Ascending aorta (tissue), 2 donors: ENCODE results near the gene RXRG. TPM values are rescaled to one million over a fixed set of nuclear protein-coding genes. Genes with fewer than 3 reads are reported as not detected.

Experiments
- DNase-seq, 2 donors: peaks; one replicate each; pipeline ENCODE4 v3.0.0-alpha.2; 2019; ENCODE audit warnings: low spot score in 2 of 2
- H3K27ac ChIP-seq, 2 donors: fragments of 200-600 bp; sonication (generic); one replicate each; pipeline ENCODE4 v1.5.1; 2016 to 2017; ENCODE audit warnings: mild to moderate bottlenecking in 1 of 2
- H3K27me3 ChIP-seq: fragments of 200-600 bp; sonication (generic); one replicate; pipeline ENCODE4 v1.5.1; 2017
- H3K36me3 ChIP-seq, 2 donors: fragments of 200-600 bp; sonication (generic); one replicate each; pipeline ENCODE4 v1.5.1; 2016
- H3K4me1 ChIP-seq, 2 donors: fragments of 200-600 bp; sonication (generic); one replicate each; pipeline ENCODE4 v1.5.1; 2016 to 2017; ENCODE audit warnings: mild to moderate bottlenecking in 1 of 2
- H3K4me3 ChIP-seq, 2 donors: fragments of 200-600 bp; sonication (generic); one replicate each; pipeline ENCODE4 v1.5.1; 2016 to 2017; ENCODE audit warnings: mild to moderate bottlenecking in 1 of 2
- H3K9me3 ChIP-seq, 2 donors: fragments of 200-600 bp; sonication (generic); one replicate each; pipeline ENCODE4 v1.5.1; 2016
- intact Hi-C: fragments of 100-400 bp; cut with DNase I; formaldehyde crosslinking; loops from one replicate; pipeline ENCODE4 v1.15.1; 2023
- total RNA-seq: library from RNA; depleted of rRNA; stranded (reverse); fragments of >200 nt; gene quantifications from one replicate; pipeline ENCODE4 v1.1.0, GENCODE V29; 2016
- TF ChIP-seq, protein P1 (sequence below), 3 experiments: fragments of 200-600 bp in 2 of 3; fragments of 450-650 bp in 1 of 3; sonication (generic) in 2 of 3; IDR thresholded peaks; one replicate each; pipeline ENCODE4 v1.5.1; 2016 to 2019; ENCODE audit warnings: antibody characterized with exemption in 3 of 3, mild to moderate bottlenecking in 1 of 3, moderate library complexity in 1 of 3

RXRG gene
- total RNA-seq, 1 donor from 2014 or later = not detected

DNA sequence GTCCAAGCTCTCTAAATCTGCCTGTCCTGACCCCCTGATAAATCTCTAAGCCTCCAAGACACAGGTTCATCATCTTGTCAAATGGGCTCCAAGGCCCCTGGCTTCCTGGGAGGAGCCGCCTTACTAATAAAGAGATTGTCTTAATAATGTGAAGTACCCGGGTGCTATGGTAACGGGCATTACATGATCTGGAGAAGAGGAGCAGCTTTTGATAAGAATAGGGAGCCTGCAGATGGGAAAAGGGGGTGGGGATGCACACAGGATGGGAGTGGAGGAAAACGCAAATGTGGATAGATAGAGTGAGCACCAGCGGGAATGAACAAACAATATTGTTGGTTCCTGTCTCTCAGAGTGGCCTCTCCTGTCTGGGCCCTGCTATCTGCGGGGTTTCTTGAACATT, 11.9 kb upstream of the RXRG start:
- H3K9me3 ChIP-seq = no peaks in the 10 kb centered on the region
- DNase-seq = no peak
- H3K36me3 ChIP-seq = no peaks in the 10 kb centered on the region
- H3K27me3 ChIP-seq = no peaks in the 10 kb centered on the region
- H3K27ac ChIP-seq = no peak overlapping the region
- intact Hi-C loops = no loop called here
- no peak overlapping the region for H3K4me3 ChIP-seq
- no peaks in the 10 kb centered on the region for H3K4me1 ChIP-seq
- TF ChIP-seq, protein P1, sequence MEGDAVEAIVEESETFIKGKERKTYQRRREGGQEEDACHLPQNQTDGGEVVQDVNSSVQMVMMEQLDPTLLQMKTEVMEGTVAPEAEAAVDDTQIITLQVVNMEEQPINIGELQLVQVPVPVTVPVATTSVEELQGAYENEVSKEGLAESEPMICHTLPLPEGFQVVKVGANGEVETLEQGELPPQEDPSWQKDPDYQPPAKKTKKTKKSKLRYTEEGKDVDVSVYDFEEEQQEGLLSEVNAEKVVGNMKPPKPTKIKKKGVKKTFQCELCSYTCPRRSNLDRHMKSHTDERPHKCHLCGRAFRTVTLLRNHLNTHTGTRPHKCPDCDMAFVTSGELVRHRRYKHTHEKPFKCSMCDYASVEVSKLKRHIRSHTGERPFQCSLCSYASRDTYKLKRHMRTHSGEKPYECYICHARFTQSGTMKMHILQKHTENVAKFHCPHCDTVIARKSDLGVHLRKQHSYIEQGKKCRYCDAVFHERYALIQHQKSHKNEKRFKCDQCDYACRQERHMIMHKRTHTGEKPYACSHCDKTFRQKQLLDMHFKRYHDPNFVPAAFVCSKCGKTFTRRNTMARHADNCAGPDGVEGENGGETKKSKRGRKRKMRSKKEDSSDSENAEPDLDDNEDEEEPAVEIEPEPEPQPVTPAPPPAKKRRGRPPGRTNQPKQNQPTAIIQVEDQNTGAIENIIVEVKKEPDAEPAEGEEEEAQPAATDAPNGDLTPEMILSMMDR (IDR thresholded peaks at IDR 0.05) = no peak

DNA sequence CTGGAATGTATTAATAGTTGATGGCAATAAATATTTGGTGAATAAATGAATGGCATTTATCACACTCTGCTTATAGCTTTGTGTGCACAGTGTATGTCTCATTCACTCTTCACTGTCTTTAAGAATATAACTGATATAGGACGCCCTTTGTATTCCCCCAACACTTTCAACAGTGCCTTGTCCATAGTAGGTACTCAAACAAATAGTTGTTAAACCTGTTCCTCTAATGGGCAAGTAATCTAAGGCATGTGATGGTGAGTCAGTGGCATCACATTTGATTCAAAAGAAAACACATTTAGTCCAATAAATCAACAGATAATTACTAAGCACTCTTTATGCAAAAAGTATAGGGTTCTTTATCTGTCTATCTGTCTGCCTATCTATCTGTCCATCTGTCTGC, 11.2 kb upstream of the RXRG start:
- intact Hi-C loops = no loop called here
- Histone ChIP-seq H3K36me3 (no peaks in the 10 kb centered on the region), H3K27ac (no peak overlapping the region), H3K9me3 (no peaks in the 10 kb centered on the region), H3K4me1 (no peaks in the 10 kb centered on the region), H3K4me3 (no peak overlapping the region), H3K27me3 (no peaks in the 10 kb centered on the region)
- no peak for DNase-seq
- TF ChIP-seq, protein P1 (IDR thresholded peaks at IDR 0.05) = no peak

DNA sequence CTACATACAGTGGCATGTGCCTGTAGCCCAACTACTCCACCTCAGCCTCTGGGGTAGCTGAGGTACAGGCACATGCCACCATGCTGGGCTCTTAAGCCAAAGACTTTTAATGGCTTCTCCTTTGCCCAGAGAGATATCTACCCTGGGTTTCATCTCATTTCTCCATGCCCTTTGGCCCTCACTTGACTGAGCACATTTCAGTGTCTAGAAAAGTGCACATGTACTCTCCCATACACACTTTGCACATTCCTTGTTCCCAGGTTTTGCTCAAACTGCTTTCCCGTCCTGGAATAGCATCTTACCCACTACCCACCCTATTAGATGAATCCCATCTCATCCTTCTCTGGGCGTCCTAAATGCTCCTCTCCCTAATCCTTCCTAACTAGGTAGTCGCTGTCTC, 10.2 kb upstream of the RXRG start:
- Histone ChIP-seq H3K27ac (no peak overlapping the region), H3K9me3 (no peaks in the 10 kb centered on the region), H3K27me3 (no peaks in the 10 kb centered on the region), H3K4me3 (no peak overlapping the region), H3K36me3 (no peaks in the 10 kb centered on the region), H3K4me1 (no peaks in the 10 kb centered on the region)
- DNase-seq = no peak
- TF ChIP-seq, protein P1 (IDR thresholded peaks at IDR 0.05) = no peak
- intact Hi-C loops = no loop called here

DNA sequence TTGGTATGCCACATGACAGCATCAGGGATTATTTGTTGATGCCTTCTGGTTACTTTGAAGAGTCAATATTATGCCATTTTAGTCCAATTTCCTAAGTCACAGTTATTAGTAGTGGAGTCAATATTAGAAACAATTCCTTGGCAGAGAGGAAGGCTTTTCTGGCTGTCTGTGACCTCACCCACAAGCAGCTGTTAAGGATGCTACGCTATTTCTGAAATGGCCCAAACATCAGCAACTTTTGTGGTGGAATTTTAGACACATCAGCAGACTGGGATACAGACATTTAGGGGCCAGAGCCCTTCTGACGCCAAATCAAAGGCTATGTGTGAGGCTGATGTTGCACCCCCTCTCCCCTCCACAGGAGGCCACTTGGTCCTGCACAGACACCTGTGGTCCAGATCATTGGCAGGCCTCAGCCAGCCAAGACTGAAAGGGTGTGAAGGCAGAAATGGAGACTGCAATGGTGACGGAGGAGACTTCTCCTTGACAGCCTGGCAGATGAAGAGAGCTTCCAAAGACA, 9.2 kb upstream of the RXRG start:
- Histone ChIP-seq H3K36me3 (no peaks in the 10 kb centered on the region), H3K27ac (no peak overlapping the region), H3K27me3 (no peaks in the 10 kb centered on the region), H3K4me3 (no peak overlapping the region), H3K9me3 (no peaks in the 10 kb centered on the region), H3K4me1 (no peaks in the 10 kb centered on the region)
- intact Hi-C loops = no loop called here
- no peak for DNase-seq
- TF ChIP-seq, protein P1 (IDR thresholded peaks at IDR 0.05) = no peak

DNA sequence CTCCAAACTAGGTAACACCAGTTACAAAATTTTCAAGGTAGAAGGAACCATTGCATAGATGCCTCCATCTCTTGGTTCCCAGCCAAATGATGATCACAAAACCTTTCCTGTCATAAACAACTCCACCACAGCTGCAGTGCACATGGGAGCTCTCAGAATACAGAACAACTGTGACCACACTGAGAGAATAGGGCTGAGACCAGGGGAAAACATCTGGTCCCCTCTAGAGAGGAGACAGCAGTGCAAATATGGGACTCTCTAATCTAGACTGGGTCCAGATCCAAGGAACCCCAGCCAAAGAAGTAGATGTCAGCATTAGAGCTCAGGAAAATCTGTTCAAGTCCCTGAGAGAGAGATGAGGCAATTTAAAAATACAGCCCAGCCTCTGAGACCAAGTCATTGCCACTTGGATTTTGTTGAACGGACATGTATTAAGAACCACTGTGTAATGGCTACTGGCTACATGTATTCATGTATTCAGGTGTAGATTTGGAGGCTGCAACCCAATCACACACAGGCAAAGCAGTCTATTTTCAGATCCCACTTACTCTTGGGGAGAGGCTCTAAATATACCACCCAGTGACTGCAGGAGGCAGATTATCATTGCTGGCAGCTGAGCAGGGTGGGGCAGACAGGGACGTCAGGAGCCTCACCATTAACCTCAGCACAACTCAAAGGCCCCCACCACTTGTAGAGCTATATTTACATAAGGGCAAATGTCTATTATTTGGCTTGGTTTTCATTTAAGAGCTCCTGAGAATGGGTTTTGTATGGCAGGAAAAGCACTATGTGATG, 7.6 kb upstream of the RXRG start:
- H3K27me3 ChIP-seq = no peaks in the 10 kb centered on the region
- intact Hi-C loops = no loop called here
- DNase-seq = no peak
- no peaks in the 10 kb centered on the region for H3K9me3 ChIP-seq
- H3K36me3 ChIP-seq = no peaks in the 10 kb centered on the region
- TF ChIP-seq, protein P1 (IDR thresholded peaks at IDR 0.05) = no peak
- no peaks in the 10 kb centered on the region for H3K4me1 ChIP-seq
- H3K27ac ChIP-seq = no peak overlapping the region
- H3K4me3 ChIP-seq = no peak overlapping the region
